HG03521 (cell line): Measurements from ENCODE around the gene CACNA2D3.
"Not testable (repeated sequence)": the region's sequence is repeated elsewhere in the genome, so short reads cannot be mapped to it uniquely, and the experiment has no call there.

ENCODE experiments used
- ATAC-seq: cut with Tn5 transposase; IDR thresholded peaks from one replicate; pipeline ENCODE4 v1.9.1; 2021; ENCODE audit warnings: mild to moderate bottlenecking, moderate library complexity; ENCODE audit not compliant: unreplicated experiment

The CACNA2D3 gene

GRCh38 chr3:55090291-55090690 is 967.9 kb downstream of the CACNA2D3 start:
- no peak for ATAC-seq

DNA sequence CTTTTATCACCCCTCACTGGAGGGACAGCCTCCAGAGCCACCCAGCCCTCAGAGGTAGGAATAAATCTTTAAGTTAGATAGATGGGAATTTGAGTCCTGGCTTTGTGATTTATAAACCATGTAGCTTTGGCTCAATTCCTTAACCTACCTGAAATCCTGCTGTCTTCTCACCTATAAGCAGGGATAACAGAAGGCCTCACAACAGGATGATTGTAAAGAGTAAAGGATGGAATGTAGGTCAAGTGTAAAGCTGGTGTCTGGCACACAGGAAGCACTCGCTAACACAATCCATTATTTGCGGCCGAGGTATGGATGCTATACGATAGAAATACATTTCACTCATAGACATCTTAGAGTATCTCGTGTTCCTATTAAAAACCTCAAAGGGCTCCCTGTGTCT is 968.4 kb downstream of the CACNA2D3 start:
- ATAC-seq, result no peak

GRCh38 chr3:55091381-55092225 is 969.3 kb downstream of the CACNA2D3 start:
- no peak for ATAC-seq

DNA sequence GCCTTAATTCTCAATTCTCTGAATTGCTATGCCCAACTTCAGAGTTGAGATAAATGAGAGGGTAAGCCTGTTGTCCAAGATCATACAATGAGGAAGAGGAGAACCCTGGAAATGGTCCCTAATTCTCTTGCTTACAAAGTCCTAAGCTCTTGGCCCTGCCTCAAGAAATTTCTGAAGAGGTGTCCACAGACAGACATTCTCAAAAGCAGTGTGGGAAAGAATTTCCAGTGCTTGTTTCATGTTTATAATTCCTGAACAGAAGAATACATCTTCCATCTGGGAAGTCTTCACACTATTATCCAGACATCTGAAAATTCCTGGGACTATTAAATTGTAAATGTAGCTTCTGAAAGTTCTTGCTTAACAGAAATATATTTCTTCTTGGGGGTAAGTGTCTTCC is 972.3 kb downstream of the CACNA2D3 start:
- no peak for ATAC-seq

DNA sequence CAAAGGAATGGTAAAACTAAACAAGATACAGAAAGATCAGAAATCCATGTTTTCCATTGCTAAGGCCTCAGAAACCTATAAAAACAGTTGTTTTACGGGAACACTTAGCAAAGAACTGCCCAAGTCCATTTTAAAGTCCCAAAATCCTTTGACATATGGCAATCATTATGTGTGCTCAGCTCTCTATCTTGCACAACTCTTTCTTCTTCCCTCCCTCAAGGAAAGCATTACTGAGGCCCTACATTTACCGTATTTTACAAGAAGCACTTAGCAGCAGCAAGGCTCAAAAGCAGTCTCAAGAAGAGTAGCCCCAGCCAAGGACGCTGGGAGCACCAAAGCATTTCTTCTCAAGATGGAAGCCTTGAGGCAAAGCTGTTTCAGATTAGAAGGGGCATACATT is 975.1 kb downstream of the CACNA2D3 start:
- no peak for ATAC-seq

DNA sequence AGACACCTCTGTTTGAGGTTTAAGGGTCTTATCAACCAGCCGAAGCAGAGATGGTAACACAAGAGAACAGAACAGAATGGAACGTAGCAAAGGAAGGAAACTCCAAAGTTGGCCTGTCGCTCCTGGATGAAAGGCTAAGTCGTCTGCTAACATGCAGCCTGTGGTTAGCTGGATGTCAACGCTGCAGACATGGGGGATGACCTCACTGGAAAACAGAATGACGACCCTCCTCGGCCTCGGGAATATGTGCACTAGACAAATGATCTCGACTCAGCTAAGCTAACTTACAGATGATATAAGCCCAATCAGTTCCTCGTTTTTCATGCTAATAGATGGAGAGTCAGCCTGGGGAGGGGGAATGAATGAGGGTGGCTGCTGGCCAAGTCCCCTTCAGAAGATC is 983.3 kb downstream of the CACNA2D3 start:
- no peak for ATAC-seq

GRCh38 chr3:55107187-55107586 is 984.8 kb downstream of the CACNA2D3 start:
- no peak for ATAC-seq

GRCh38 chr3:55111906-55112305 is 989.6 kb downstream of the CACNA2D3 start:
- not testable (repeated sequence) for ATAC-seq

- no peak for ATAC-seq
These were observed 996.1 kb downstream of the CACNA2D3 start for GRCh38 chr3:55118451-55118850.

DNA sequence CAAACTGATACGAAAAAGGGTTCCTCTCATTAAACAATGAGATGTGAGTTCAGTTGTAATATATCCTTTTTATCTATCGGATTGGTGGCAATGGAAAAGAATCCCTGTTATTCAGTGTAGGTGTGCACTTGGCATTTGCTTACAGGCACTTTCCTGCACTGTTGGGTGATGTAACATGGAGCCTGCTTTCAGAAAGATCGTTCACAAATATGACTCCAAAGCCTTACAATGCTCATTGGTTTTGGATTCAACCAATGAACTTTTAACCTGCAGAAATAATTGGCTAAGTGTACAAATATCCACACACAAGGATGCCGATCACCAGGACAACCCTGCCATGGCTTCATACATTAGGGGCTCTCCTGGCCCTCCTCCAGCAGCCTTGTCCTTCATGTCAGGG is 996.9 kb downstream of the CACNA2D3 start:
- ATAC-seq, result no peak

GRCh38 chr3:55122312-55122711 is 1000.0 kb downstream of the CACNA2D3 start:
- no peak for ATAC-seq
